Naive thymus-derived CD8-positive, alpha-beta T cell (primary cell): ENCODE measurements around the gene POLDIP3. TPM values are rescaled to one million over a fixed set of nuclear protein-coding genes. Genes with fewer than 3 reads are reported as not detected.
"Not testable (repeated sequence)": the region's sequence is repeated elsewhere in the genome, so short reads cannot be mapped to it uniquely, and the experiment has no call there.

Experiments used
- ATAC-seq, 2 donors: fragments of 150-1000 bp; cut with Tn5 transposase in 1 of 2; sonication (Bioruptor Pico), chemical (Tn5 transposase) in 1 of 2; 1 replicate in 1 of 2; 2 replicates in 1 of 2; pipeline ENCODE4 v1.10.0; 2021; ENCODE audit warnings: mild to moderate bottlenecking in 2 of 2, moderate library complexity in 2 of 2
- POLR2A ChIA-PET: fragments of 350-600 bp; sonication (Branson Sonifier 250); formaldehyde crosslinking; loops from one replicate; lab custom pipeline; 2021; ENCODE audit warnings: antibody characterized with exemption; lab: Charles Lee
- DNase-seq, 10 donors: peaks; one replicate each; pipeline versions ENCODE4 v3.0.0 to v3.0.0-alpha.2; 2020 to 2022
- H3K27ac Mint-ChIP-seq, 10 donors: one replicate each; pipeline ENCODE4 v1.8.0; 2020 to 2022; ENCODE audit warnings: mild to moderate bottlenecking in 10 of 10, mixed read lengths in 10 of 10, moderate library complexity in 4 of 10, inconsistent platforms in 1 of 10
- H3K27me3 Mint-ChIP-seq, 5 donors: one replicate each; pipeline ENCODE4 v1.8.0; 2021 to 2022; ENCODE audit warnings: mixed read lengths in 5 of 5
- H3K36me3 Mint-ChIP-seq, 3 donors: one replicate each; pipeline ENCODE4 v1.8.0; 2020 to 2022; ENCODE audit warnings: mixed read lengths in 3 of 3, mild to moderate bottlenecking in 2 of 3, inconsistent platforms in 1 of 3
- H3K4me1 Mint-ChIP-seq, 4 donors: one replicate each; pipeline ENCODE4 v1.8.0; 2021 to 2022; ENCODE audit warnings: mixed read lengths in 4 of 4
- H3K4me3 Mint-ChIP-seq, 10 donors: one replicate each; pipeline ENCODE4 v1.8.0; 2020 to 2022; ENCODE audit warnings: mild to moderate bottlenecking in 10 of 10, mixed read lengths in 10 of 10, moderate library complexity in 6 of 10, inconsistent platforms in 1 of 10
- H3K9me3 Mint-ChIP-seq, 9 donors: one replicate each; pipeline ENCODE4 v1.8.0; 2020 to 2022; ENCODE audit warnings: mixed read lengths in 9 of 9, mild to moderate bottlenecking in 3 of 9, inconsistent platforms in 1 of 9, moderate library complexity in 1 of 9
- polyA plus RNA-seq, 3 donors: library from polyadenylated mRNA; unstranded; fragments of 300-500 nt; fragmentation: Illumina TruSeq; gene quantifications; one replicate each; pipeline ENCODE4 v1.2.3, GENCODE V29; 2021
- total RNA-seq, 8 experiments: library from RNA in 2 of 8; stranded (reverse) in 2 of 8; gene quantifications; one replicate each; pipeline ENCODE4 v1.2.3 and lab custom pipeline; 2021 to 2026

Gene POLDIP3
- total and polyA plus RNA-seq, 5 experiments from 2014 or later, result 60.7 to 93.6 (median 81.1) TPM

GRCh38 chr22:42623756-42624441 lies 9.2 kb upstream of the POLDIP3 start:
- DNase-seq, result peak in 1 of 10 donors; percentile 47
- H3K4me3 Mint-ChIP-seq, result no peak overlapping the region
- H3K4me1 Mint-ChIP-seq, result peaks cover 4 to 7% (median 6%) of the 10 kb centered on the region in 4 donors
- H3K9me3 Mint-ChIP-seq, result no peaks in the 10 kb centered on the region
- no peaks in the 10 kb centered on the region for H3K27me3 Mint-ChIP-seq
- ATAC-seq, result no peak
- peak overlapping the region in 1 of 10 donors; percentile 36 for H3K27ac Mint-ChIP-seq
- H3K36me3 Mint-ChIP-seq, result peaks cover 0 to 31% (median 3%) of the 10 kb centered on the region in 3 donors
- POLR2A ChIA-PET, result interaction anchor here (2.2 kb wide), 1 partner anchor 9 kb away, joined by 10 read pairs; the partner anchor contains the start of gene POLDIP3

GRCh38 chr22:42623301-42623751 lies 8.6 kb upstream of the POLDIP3 start:
- POLR2A ChIA-PET, result interaction anchor here (2.2 kb wide), 1 partner anchor 8 kb away, joined by 10 read pairs; the partner anchor contains the start of gene POLDIP3
- no peak for ATAC-seq
- peaks cover 0 to 29% (median 3%) of the 10 kb centered on the region in 3 donors for H3K36me3 Mint-ChIP-seq
- H3K27me3 Mint-ChIP-seq, result no peaks in the 10 kb centered on the region
- no peak overlapping the region for H3K4me3 Mint-ChIP-seq
- DNase-seq, result peak in 1 of 10 donors; percentile 51
- H3K9me3 Mint-ChIP-seq, result no peaks in the 10 kb centered on the region
- peaks cover 4 to 7% (median 6%) of the 10 kb centered on the region in 4 donors for H3K4me1 Mint-ChIP-seq
- no peak overlapping the region for H3K27ac Mint-ChIP-seq

GRCh38 chr22:42622061-42622710 lies 7.5 kb upstream of the POLDIP3 start:
- ATAC-seq (no peak), DNase-seq (peak in 1 of 10 donors; percentile 53)
- Mint-ChIP-seq H3K27me3 (no peaks in the 10 kb centered on the region), H3K27ac (peak overlapping the region in 5 of 10 donors; percentile 20 to 79 (median 59)), H3K4me1 (peaks cover 7 to 13% (median 11%) of the 10 kb centered on the region in 4 donors), H3K9me3 (no peaks in the 10 kb centered on the region), H3K36me3 (peaks cover 0 to 22% (median 3%) of the 10 kb centered on the region in 3 donors), H3K4me3 (no peak overlapping the region)
- POLR2A ChIA-PET, result no interaction called here

- peaks cover 7 to 13% (median 11%) of the 10 kb centered on the region in 4 donors for H3K4me1 Mint-ChIP-seq
- H3K9me3 Mint-ChIP-seq, result no peaks in the 10 kb centered on the region
- ATAC-seq (peak; percentile 82), DNase-seq (peak; percentile 15 to 67 (median 43))
- no peak overlapping the region for H3K4me3 Mint-ChIP-seq
- H3K36me3 Mint-ChIP-seq, result peaks cover 0 to 19% (median 2%) of the 10 kb centered on the region in 3 donors
- H3K27me3 Mint-ChIP-seq, result no peaks in the 10 kb centered on the region
- peak overlapping the region in 8 of 10 donors; percentile 27 to 85 (median 58) for H3K27ac Mint-ChIP-seq
- POLR2A ChIA-PET, result interaction anchor here (1.1 kb wide), 1 partner anchor 27 kb away, joined by 4 read pairs; the partner anchor contains the start of gene CYB5R3
Observed at GRCh38 chr22:42621505-42622002, 6.9 kb upstream of the POLDIP3 start.

GRCh38 chr22:42620084-42620483 lies 5.4 kb upstream of the POLDIP3 start:
- Mint-ChIP-seq H3K36me3 (peaks cover 0 to 10% (median 0%) of the 10 kb centered on the region in 3 donors), H3K27ac (peak overlapping the region in 3 of 10 donors; percentile 2 to 37 (median 4)), H3K27me3 (peaks cover 0 to 1% (median 0%) of the 10 kb centered on the region in 5 donors), H3K4me3 (no peak overlapping the region), H3K4me1 (peaks cover 10 to 21% (median 20%) of the 10 kb centered on the region in 4 donors), H3K9me3 (no peaks in the 10 kb centered on the region)
- POLR2A ChIA-PET, result no interaction called here
- peak in 1 of 10 donors; percentile 32 for DNase-seq
- ATAC-seq, result no peak

- DNase-seq (peak in 1 of 10 donors; percentile 63), ATAC-seq (no peak)
- no peaks in the 10 kb centered on the region for H3K9me3 Mint-ChIP-seq
- POLR2A ChIA-PET, result interaction anchor here (0.7 kb wide), 1 partner anchor 30 kb away, joined by 3 read pairs; the partner anchor contains the start of gene CYB5R3
- H3K36me3 Mint-ChIP-seq, result peaks cover 0 to 10% (median 0%) of the 10 kb centered on the region in 3 donors
- H3K4me3 Mint-ChIP-seq, result peak overlapping the region in 1 of 10 donors; percentile 29
- peaks cover 10 to 26% (median 20%) of the 10 kb centered on the region in 4 donors for H3K4me1 Mint-ChIP-seq
- peak overlapping the region in 1 of 10 donors; percentile 45 for H3K27ac Mint-ChIP-seq
- peaks cover 0 to 2% (median 0%) of the 10 kb centered on the region in 5 donors for H3K27me3 Mint-ChIP-seq
Observed at GRCh38 chr22:42619261-42620063, 4.8 kb upstream of the POLDIP3 start.

- no peak for ATAC-seq
- H3K27ac Mint-ChIP-seq, result peak overlapping the region in 8 of 10 donors; percentile 58 to 100 (median 78)
- peak overlapping the region in 3 of 10 donors; percentile 6 to 32 (median 15) for H3K4me3 Mint-ChIP-seq
Observed at GRCh38 chr22:42617155-42617983, 2.7 kb upstream of the POLDIP3 start.

GRCh38 chr22:42615860-42616175 lies 1.1 kb upstream of the POLDIP3 start:
- peak overlapping the region; percentile 98 to 100 (median 100) for H3K27ac Mint-ChIP-seq
- peak overlapping the region; percentile 91 to 98 (median 94) for H3K4me3 Mint-ChIP-seq
- peaks cover 17 to 51% (median 46%) of the 10 kb centered on the region in 4 donors for H3K4me1 Mint-ChIP-seq
- H3K9me3 Mint-ChIP-seq, DNase-seq, ATAC-seq, H3K27me3 Mint-ChIP-seq: not testable (repeated sequence)
- POLR2A ChIA-PET, result interaction anchor here (0.5 to 3.9 kb wide), 13 partner anchors 8 to 1598 kb away, joined by 3 to 54 read pairs (median 7); partner anchors contain the start of genes ARFGAP3, CYB5R3 and PACSIN2
- H3K36me3 Mint-ChIP-seq, result peaks cover 0 to 21% (median 4%) of the 10 kb centered on the region in 3 donors

More at GRCh38 chr22:42617155-42617983, 2.7 kb upstream of the POLDIP3 start:
- H3K4me1 Mint-ChIP-seq, result peaks cover 19 to 45% (median 37%) of the 10 kb centered on the region in 4 donors
- H3K9me3 Mint-ChIP-seq, result no peaks in the 10 kb centered on the region
- peaks cover 0 to 10% (median 4%) of the 10 kb centered on the region in 3 donors for H3K36me3 Mint-ChIP-seq
- POLR2A ChIA-PET, result interaction anchor here (1.2 to 3.9 kb wide), 2 partner anchors 32 to 41 kb away, joined by 6 to 54 read pairs; partner anchors contain the start of gene CYB5R3
- peaks cover 0 to 2% (median 0%) of the 10 kb centered on the region in 5 donors for H3K27me3 Mint-ChIP-seq
- no peak for DNase-seq

GRCh38 chr22:42615092-42615859 lies 593 bp upstream of the POLDIP3 start:
- ATAC-seq (peak; percentile 69 to 79), DNase-seq (peak in 9 of 10 donors; percentile 59 to 95 (median 89))
- peaks cover 0 to 2% (median 0%) of the 10 kb centered on the region in 5 donors for H3K27me3 Mint-ChIP-seq
- H3K27ac Mint-ChIP-seq, result peak overlapping the region; percentile 98 to 100 (median 100)
- H3K36me3 Mint-ChIP-seq, result peaks cover 0 to 23% (median 5%) of the 10 kb centered on the region in 3 donors
- peaks cover 21 to 57% (median 51%) of the 10 kb centered on the region in 4 donors for H3K4me1 Mint-ChIP-seq
- H3K9me3 Mint-ChIP-seq, result no peaks in the 10 kb centered on the region
- POLR2A ChIA-PET, result interaction anchor here (0.5 to 3.9 kb wide), 20 partner anchors 8 to 572 kb away, joined by 3 to 54 read pairs (median 6); partner anchors contain the start of genes ARFGAP3, CYB5R3, NDUFA6 and PACSIN2
- H3K4me3 Mint-ChIP-seq, result peak overlapping the region; percentile 91 to 98 (median 94)

- peaks cover 28 to 69% (median 63%) of the 10 kb centered on the region in 4 donors for H3K4me1 Mint-ChIP-seq
- H3K9me3 Mint-ChIP-seq, result no peaks in the 10 kb centered on the region
- peaks cover 0 to 2% (median 0%) of the 10 kb centered on the region in 5 donors for H3K27me3 Mint-ChIP-seq
- peak overlapping the region; percentile 94 to 100 (median 97) for H3K27ac Mint-ChIP-seq
- H3K36me3 Mint-ChIP-seq, result peaks cover 0 to 32% (median 7%) of the 10 kb centered on the region in 3 donors
- ATAC-seq (peak; percentile 1 to 4), DNase-seq (no peak)
- H3K4me3 Mint-ChIP-seq, result peak overlapping the region; percentile 85 to 97 (median 94)
- POLR2A ChIA-PET, result interaction anchor here (1.0 to 3.9 kb wide), 13 partner anchors 11 to 574 kb away, joined by 3 to 54 read pairs (median 7); partner anchors contain the start of genes ARFGAP3, CYB5R3, NDUFA6 and SMDT1
Observed at GRCh38 chr22:42613872-42614301, 796 bp downstream of the POLDIP3 start.
